Mesothelial cell of epicardium (in vitro differentiated cells): Measurements from ENCODE around the gene NUDCD2. TPM values are rescaled to one million over a fixed set of nuclear protein-coding genes. Genes with fewer than 3 reads are reported as not detected.
A peak's percentile ranks its signal among the peaks of the same experiment; 100 is the strongest.
"Not testable (repeated sequence)": the region's sequence is repeated elsewhere in the genome, so short reads cannot be mapped to it uniquely, and the experiment has no call there.

Experiments
- DNase-seq, 2 experiments: peaks; one replicate each; pipeline ENCODE4 v3.0.0; 2021; ENCODE audit warnings: low spot score in 2 of 2; ENCODE audit not compliant: unreplicated experiment in 2 of 2
- H3K27ac Mint-ChIP-seq: 2 replicates; pipeline ENCODE4 v1.8.0; 2021; ENCODE audit warnings: mixed read lengths
- H3K27me3 Mint-ChIP-seq: 2 replicates; pipeline ENCODE4 v1.8.0; 2021; ENCODE audit warnings: low read depth, mixed read lengths
- H3K36me3 Mint-ChIP-seq: 2 replicates; pipeline ENCODE4 v1.8.0; 2021; ENCODE audit warnings: mixed read lengths
- H3K4me1 Mint-ChIP-seq: 2 replicates; pipeline ENCODE4 v1.8.0; 2021; ENCODE audit warnings: mixed read lengths
- H3K4me3 Mint-ChIP-seq: 2 replicates; pipeline ENCODE4 v1.8.0; 2021; ENCODE audit warnings: mild to moderate bottlenecking, moderate library complexity, mixed read lengths
- H3K9me3 Mint-ChIP-seq: 2 replicates; pipeline ENCODE4 v1.8.0; 2021; ENCODE audit warnings: mixed read lengths
- CTCF ChIP-seq: fragments of 200-600 bp; sonication (generic); IDR thresholded peaks from one replicate; pipeline ENCODE4 v1.5.0; 2021; ENCODE audit warnings: antibody characterized with exemption; ENCODE audit not compliant: unreplicated experiment
- total RNA-seq: library from RNA; stranded (reverse); gene quantifications from 3 replicates; pipeline ENCODE4 v1.2.1, GENCODE V29; 2021

Gene NUDCD2
- total RNA-seq, 1 donor from 2014 or later = 32.1 TPM

GRCh38 chr5:163436515-163436914 is 23.4 kb downstream of the NUDCD2 start:
- TF ChIP-seq CTCF = no peak
- DNase-seq = no peak
- Mint-ChIP-seq H3K27me3 (no peaks in the 10 kb centered on the region), H3K4me1 (peaks cover 44% of the 10 kb centered on the region), H3K36me3 (peaks cover 7% of the 10 kb centered on the region), H3K27ac (peak overlapping the region; percentile 96), H3K9me3 (no peaks in the 10 kb centered on the region), H3K4me3 (peak overlapping the region; percentile 87)

DNA sequence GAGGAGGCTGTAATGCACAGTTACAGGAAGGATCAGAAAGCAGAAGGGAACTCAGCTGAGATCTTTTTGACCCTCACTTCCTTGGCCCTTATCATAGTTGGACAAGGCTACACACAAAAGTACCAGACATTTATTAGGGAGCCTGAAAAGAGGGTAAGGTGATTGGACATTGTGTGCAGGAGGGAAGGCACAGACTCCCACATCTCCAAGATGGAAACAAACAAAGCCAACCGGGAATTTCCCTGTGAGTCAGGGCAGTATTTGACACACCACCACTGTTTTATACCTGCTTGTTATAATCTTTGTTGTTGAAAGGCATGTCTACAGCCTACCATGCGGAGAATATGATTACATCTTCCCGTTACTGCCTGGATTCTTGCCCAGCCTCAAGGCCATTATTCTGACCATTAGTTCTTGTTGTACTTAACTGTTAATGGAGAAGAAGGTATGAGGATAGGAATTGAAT is 25.5 kb downstream of the NUDCD2 start:
- H3K27ac Mint-ChIP-seq = peak overlapping the region; percentile 88
- H3K4me1 Mint-ChIP-seq = peaks cover 27% of the 10 kb centered on the region
- H3K4me3 Mint-ChIP-seq = no peak overlapping the region
- DNase-seq = no peak
- no peaks in the 10 kb centered on the region for H3K27me3 Mint-ChIP-seq
- no peaks in the 10 kb centered on the region for H3K9me3 Mint-ChIP-seq
- TF ChIP-seq CTCF = no peak
- no peaks in the 10 kb centered on the region for H3K36me3 Mint-ChIP-seq

DNA sequence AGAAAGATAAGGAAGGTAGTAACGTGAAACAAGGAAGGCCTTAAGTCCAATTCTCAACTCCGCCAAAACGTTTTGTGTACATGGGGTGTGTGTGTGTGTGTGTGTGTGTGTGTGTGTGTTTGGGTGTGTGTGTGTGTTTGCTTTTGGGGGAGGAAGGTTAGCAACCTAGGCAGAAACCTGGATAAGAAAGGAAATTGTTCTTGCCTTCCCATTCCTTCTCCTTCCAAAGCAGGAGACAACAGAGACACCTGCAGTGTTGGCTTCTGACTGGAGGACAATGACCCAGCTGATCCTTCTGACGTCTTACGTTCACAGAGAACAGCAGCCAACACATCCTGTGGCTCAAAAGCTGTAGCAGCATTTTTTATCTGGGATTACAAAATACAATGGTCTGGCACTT is 26.6 kb downstream of the NUDCD2 start:
- H3K27me3 Mint-ChIP-seq = no peaks in the 10 kb centered on the region
- no peak for TF ChIP-seq CTCF
- no peak overlapping the region for H3K4me3 Mint-ChIP-seq
- H3K9me3 Mint-ChIP-seq = peaks cover under 1% of the 10 kb centered on the region
- no peak for DNase-seq
- H3K36me3 Mint-ChIP-seq = no peaks in the 10 kb centered on the region
- no peak overlapping the region for H3K27ac Mint-ChIP-seq
- peaks cover 20% of the 10 kb centered on the region for H3K4me1 Mint-ChIP-seq

DNA sequence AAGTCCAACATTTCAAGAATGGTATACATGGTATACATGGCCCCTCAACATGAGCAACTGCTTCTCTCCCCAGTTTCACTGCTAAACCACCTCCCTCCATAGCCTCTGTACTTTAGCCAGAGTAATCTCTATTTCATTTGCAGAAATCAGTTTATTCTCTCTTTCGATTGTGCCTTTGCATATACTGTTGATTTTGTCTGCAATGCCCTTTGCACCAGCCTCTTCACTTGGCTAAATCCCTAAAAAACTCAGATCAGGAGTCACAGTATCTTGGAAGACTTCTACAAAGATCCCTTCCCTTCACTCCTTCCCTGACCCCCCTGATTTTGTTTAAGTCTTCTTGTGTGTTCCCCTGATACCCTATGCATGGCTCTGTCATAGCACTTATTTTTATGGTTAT is 27.4 kb downstream of the NUDCD2 start:
- H3K27ac Mint-ChIP-seq = no peak overlapping the region

GRCh38 chr5:163426128-163426527 is 33.8 kb downstream of the NUDCD2 start:
- H3K27ac Mint-ChIP-seq, H3K4me3 Mint-ChIP-seq, H3K36me3 Mint-ChIP-seq, DNase-seq, H3K4me1 Mint-ChIP-seq, H3K27me3 Mint-ChIP-seq: not testable (repeated sequence)
- peaks cover 15% of the 10 kb centered on the region for H3K9me3 Mint-ChIP-seq

More for the DNA sequence above, 27.4 kb downstream of the NUDCD2 start:
- TF ChIP-seq CTCF = no peak
- Mint-ChIP-seq H3K36me3 (no peaks in the 10 kb centered on the region), H3K9me3 (peaks cover 6% of the 10 kb centered on the region), H3K4me1 (peaks cover 20% of the 10 kb centered on the region), H3K4me3 (no peak overlapping the region), H3K27me3 (no peaks in the 10 kb centered on the region)
- no peak for DNase-seq

- no peak overlapping the region for H3K27ac Mint-ChIP-seq
- no peaks in the 10 kb centered on the region for H3K36me3 Mint-ChIP-seq
- no peaks in the 10 kb centered on the region for H3K27me3 Mint-ChIP-seq
- H3K9me3 Mint-ChIP-seq = peaks cover 15% of the 10 kb centered on the region
- H3K4me1 Mint-ChIP-seq = no peaks in the 10 kb centered on the region
- no peak for DNase-seq
- TF ChIP-seq CTCF = no peak
- H3K4me3 Mint-ChIP-seq = no peak overlapping the region
Observed at GRCh38 chr5:163424836-163425235, 35.1 kb downstream of the NUDCD2 start.

- DNase-seq, H3K9me3 Mint-ChIP-seq, H3K27ac Mint-ChIP-seq, H3K4me3 Mint-ChIP-seq, H3K4me1 Mint-ChIP-seq, H3K36me3 Mint-ChIP-seq: not testable (repeated sequence)
- H3K27me3 Mint-ChIP-seq = peaks cover 26% of the 10 kb centered on the region
Observed at GRCh38 chr5:163415673-163416072, 44.2 kb downstream of the NUDCD2 start.
